ENCODE results near the gene LDOC1. TPM values are rescaled to one million over a fixed set of nuclear protein-coding genes. Genes with fewer than 3 reads are reported as not detected.
"Not testable (repeated sequence)": the region's sequence is repeated elsewhere in the genome, so short reads cannot be mapped to it uniquely, and the experiment has no call there.

LDOC1 gene
- polyA plus RNA-seq, 3 donors = not detected

DNA sequence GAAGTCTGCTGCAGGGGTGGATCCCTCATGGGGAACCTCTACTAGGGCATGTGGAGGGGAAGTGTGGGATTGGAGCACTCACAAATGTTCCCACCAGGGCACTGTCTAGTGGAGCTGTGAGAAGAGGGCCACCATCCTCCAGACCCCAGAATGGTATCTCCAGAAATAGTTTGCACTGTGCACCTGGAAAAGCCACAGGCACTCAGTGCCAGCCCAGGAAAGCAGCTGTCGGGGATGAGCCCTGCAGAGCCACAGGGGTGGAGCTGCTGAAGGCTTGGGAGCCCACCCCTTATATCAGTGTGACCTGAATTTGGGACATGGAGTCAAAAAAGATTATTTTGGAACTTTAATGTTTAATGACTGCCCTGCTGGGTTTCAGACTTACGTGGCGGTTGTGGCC, 25.0 kb upstream of the LDOC1 start:
- TF ChIP-seq, protein P1, sequence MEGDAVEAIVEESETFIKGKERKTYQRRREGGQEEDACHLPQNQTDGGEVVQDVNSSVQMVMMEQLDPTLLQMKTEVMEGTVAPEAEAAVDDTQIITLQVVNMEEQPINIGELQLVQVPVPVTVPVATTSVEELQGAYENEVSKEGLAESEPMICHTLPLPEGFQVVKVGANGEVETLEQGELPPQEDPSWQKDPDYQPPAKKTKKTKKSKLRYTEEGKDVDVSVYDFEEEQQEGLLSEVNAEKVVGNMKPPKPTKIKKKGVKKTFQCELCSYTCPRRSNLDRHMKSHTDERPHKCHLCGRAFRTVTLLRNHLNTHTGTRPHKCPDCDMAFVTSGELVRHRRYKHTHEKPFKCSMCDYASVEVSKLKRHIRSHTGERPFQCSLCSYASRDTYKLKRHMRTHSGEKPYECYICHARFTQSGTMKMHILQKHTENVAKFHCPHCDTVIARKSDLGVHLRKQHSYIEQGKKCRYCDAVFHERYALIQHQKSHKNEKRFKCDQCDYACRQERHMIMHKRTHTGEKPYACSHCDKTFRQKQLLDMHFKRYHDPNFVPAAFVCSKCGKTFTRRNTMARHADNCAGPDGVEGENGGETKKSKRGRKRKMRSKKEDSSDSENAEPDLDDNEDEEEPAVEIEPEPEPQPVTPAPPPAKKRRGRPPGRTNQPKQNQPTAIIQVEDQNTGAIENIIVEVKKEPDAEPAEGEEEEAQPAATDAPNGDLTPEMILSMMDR (IDR thresholded peaks at IDR 0.05) = no peak
- intact Hi-C loops (cut with micrococcal nuclease) = no loop called here
- Mint-ChIP-seq H3K4me3 (no peak overlapping the region), H3K36me3 (no peaks in the 10 kb centered on the region), H3K9me3 (peaks cover 2 to 18% (median 4%) of the 10 kb centered on the region in 7 donors), H3K27ac (no peak overlapping the region), H3K4me1 (no peaks in the 10 kb centered on the region), H3K27me3 (ENCODE audit: low read depth in 3 of 3) (no peaks in the 10 kb centered on the region)
- no CpG with 5 or more reads among the region's 3 CpGs for WGBS (ENCODE audit: insufficient coverage)
- no peak overlapping the region for H3K27ac ChIP-seq (ENCODE audit: low read depth in 1 of 2, low read length in 2 of 2)
- H4K20me1 ChIP-seq (ENCODE audit: insufficient read depth, low read length) = no peaks in the 10 kb centered on the region
- no peaks in the 10 kb centered on the region for H3K79me2 ChIP-seq (ENCODE audit: insufficient read depth, low read length)
- no peak overlapping the region for H2AFZ ChIP-seq (ENCODE audit: insufficient read depth, low read depth, low read length, poor library complexity, severe bottlenecking)
- H3K36me3 ChIP-seq (replicated peaks in 1 of 2; ENCODE audit: control insufficient read depth in 1 of 2, insufficient read depth in 2 of 2, low read length in 2 of 2) = no peaks in the 10 kb centered on the region
- no peak for DNase-seq
- H3K9me3 ChIP-seq (replicated peaks in 1 of 2; ENCODE audit: control insufficient read depth in 1 of 2, insufficient read depth in 1 of 2, low read length in 2 of 2) = peaks cover 0 to 5% of the 10 kb centered on the region in 2 donors
- H3K4me1 ChIP-seq (ENCODE audit: control insufficient read depth in 1 of 2, insufficient read depth in 2 of 2, low read length in 2 of 2) = no peaks in the 10 kb centered on the region
- H3K9ac ChIP-seq (ENCODE audit: insufficient read depth, low read length, poor library complexity, severe bottlenecking) = no peak overlapping the region
- H3K4me3 ChIP-seq (replicated peaks in 1 of 3; ENCODE audit: low read depth in 2 of 3, low read length in 3 of 3) = no peak overlapping the region
- H3K27me3 ChIP-seq (ENCODE audit: control insufficient read depth in 2 of 2, insufficient read depth in 2 of 2, low read length in 2 of 2) = no peaks in the 10 kb centered on the region
- no peak overlapping the region for H3K4me2 ChIP-seq (replicated peaks; ENCODE audit: extremely low read depth, low read length, poor library complexity, severe bottlenecking)

GRCh38 chrX:141188573-141188972, 11.6 kb upstream of the LDOC1 start:
- H3K9me3 Mint-ChIP-seq, DNase-seq: not testable (repeated sequence)
- 94% methylated on average over 11 of the region's 24 CpGs for WGBS (ENCODE audit: insufficient coverage)

More at GRCh38 chrX:141188573-141188972, 11.6 kb upstream of the LDOC1 start:
- H3K4me3 ChIP-seq (replicated peaks in 1 of 3; ENCODE audit: low read depth in 2 of 3, low read length in 3 of 3); intact Hi-C loops (cut with micrococcal nuclease); H3K27ac ChIP-seq (ENCODE audit: low read depth in 1 of 2, low read length in 2 of 2); H3K27me3 Mint-ChIP-seq (ENCODE audit: low read depth in 3 of 3); H3K9ac ChIP-seq (ENCODE audit: insufficient read depth, low read length, poor library complexity, severe bottlenecking); H3K4me3 Mint-ChIP-seq; H3K79me2 ChIP-seq (ENCODE audit: insufficient read depth, low read length); H3K4me1 Mint-ChIP-seq; H2AFZ ChIP-seq (ENCODE audit: insufficient read depth, low read depth, low read length, poor library complexity, severe bottlenecking); H4K20me1 ChIP-seq (ENCODE audit: insufficient read depth, low read length); H3K36me3 Mint-ChIP-seq; H3K27me3 ChIP-seq (ENCODE audit: control insufficient read depth in 2 of 2, insufficient read depth in 2 of 2, low read length in 2 of 2); H3K4me1 ChIP-seq (ENCODE audit: control insufficient read depth in 1 of 2, insufficient read depth in 2 of 2, low read length in 2 of 2); H3K36me3 ChIP-seq (replicated peaks in 1 of 2; ENCODE audit: control insufficient read depth in 1 of 2, insufficient read depth in 2 of 2, low read length in 2 of 2); H3K4me2 ChIP-seq (replicated peaks; ENCODE audit: extremely low read depth, low read length, poor library complexity, severe bottlenecking); H3K27ac Mint-ChIP-seq; H3K9me3 ChIP-seq (replicated peaks in 1 of 2; ENCODE audit: control insufficient read depth in 1 of 2, insufficient read depth in 1 of 2, low read length in 2 of 2): not testable (repeated sequence)

Measured in CD14-positive monocyte (primary cell).